Neural progenitor cell (in vitro differentiated cells): Measurements from ENCODE around the gene ERC2. TPM values are rescaled to one million over a fixed set of nuclear protein-coding genes. Genes with fewer than 3 reads are reported as not detected.

Experiments used
- DNase-seq: peaks from one replicate; pipeline ENCODE4 v3.0.0-alpha.2; 2016; ENCODE audit warnings: low spot score
- H2AFZ ChIP-seq: fragments of 200-600 bp; sonication (generic); replicated peaks from 2 replicates; pipeline ENCODE4 v1.6.1; 2016; ENCODE audit warnings: antibody characterized with exemption
- H3F3A ChIP-seq: fragments of 200-600 bp; sonication (generic); 2 replicates; pipeline ENCODE4 v1.6.1; 2016; ENCODE audit warnings: antibody characterized with exemption, low read depth
- H3K27ac ChIP-seq: fragments of 200-600 bp; sonication (generic); 2 replicates; pipeline ENCODE4 v1.5.1; 2016; ENCODE audit warnings: mild to moderate bottlenecking
- H3K27me3 ChIP-seq: fragments of 200-600 bp; sonication (generic); 2 replicates; pipeline ENCODE4 v1.6.1; 2016; ENCODE audit warnings: mild to moderate bottlenecking, moderate library complexity
- H3K36me3 ChIP-seq: fragments of 200-600 bp; sonication (generic); 2 replicates; pipeline ENCODE4 v1.5.1; 2016
- H3K4me1 ChIP-seq: fragments of 200-600 bp; sonication (generic); 2 replicates; pipeline ENCODE4 v1.6.1; 2016; ENCODE audit warnings: mixed run types
- H3K4me2 ChIP-seq: fragments of 200-600 bp; sonication (generic); 2 replicates; pipeline ENCODE4 v1.6.1; 2016
- H3K4me3 ChIP-seq: fragments of 200-600 bp; sonication (generic); 2 replicates; pipeline ENCODE4 v1.5.1; 2016
- H3K79me2 ChIP-seq: fragments of 200-600 bp; sonication (generic); 2 replicates; pipeline ENCODE4 v1.6.1; 2016; ENCODE audit warnings: low read depth
- H3K9ac ChIP-seq: fragments of 200-600 bp; sonication (generic); 2 replicates; pipeline ENCODE4 v1.6.1; 2016
- H3K9me3 ChIP-seq: fragments of 200-600 bp; sonication (generic); 2 replicates; pipeline ENCODE4 v1.5.1; 2016; ENCODE audit warnings: low read depth
- H4K20me1 ChIP-seq: fragments of 200-600 bp; sonication (generic); 2 replicates; pipeline ENCODE4 v1.6.1; 2016; ENCODE audit warnings: low read depth
- H3K27ac Mint-ChIP-seq: 3 replicates; pipeline ENCODE4 v1.8.0; 2021; ENCODE audit warnings: mixed read lengths
- H3K27me3 Mint-ChIP-seq: 2 replicates; pipeline ENCODE4 v1.8.0; 2022; ENCODE audit warnings: low read depth, mild to moderate bottlenecking, inconsistent platforms, moderate library complexity, mixed read lengths; ENCODE audit not compliant: insufficient read depth
- H3K36me3 Mint-ChIP-seq: 3 replicates; pipeline ENCODE4 v1.8.0; 2021; ENCODE audit warnings: mixed read lengths
- H3K4me1 Mint-ChIP-seq: 3 replicates; pipeline ENCODE4 v1.8.0; 2021; ENCODE audit warnings: mixed read lengths
- H3K4me3 Mint-ChIP-seq: 3 replicates; pipeline ENCODE4 v1.8.0; 2021; ENCODE audit warnings: mild to moderate bottlenecking, moderate library complexity, mixed read lengths
- H3K9me3 Mint-ChIP-seq: 3 replicates; pipeline ENCODE4 v1.8.0; 2020; ENCODE audit warnings: mixed read lengths
- CTCF ChIP-seq: fragments of 200-600 bp; sonication (generic); IDR thresholded peaks from 2 replicates; pipeline ENCODE4 v1.5.1; 2017; ENCODE audit warnings: antibody characterized with exemption, mild to moderate bottlenecking
- EZH2 ChIP-seq: fragments of 200-600 bp; sonication (generic); IDR thresholded peaks from 2 replicates; pipeline ENCODE4 v1.6.1; 2017; ENCODE audit warnings: antibody characterized with exemption, mild to moderate bottlenecking, moderate library complexity
- EZH2phosphoT487 ChIP-seq: fragments of 200-600 bp; sonication (generic); IDR thresholded peaks from 2 replicates; pipeline ENCODE4 v1.6.1; 2017; ENCODE audit warnings: antibody characterized with exemption
- total RNA-seq: library from RNA; depleted of rRNA; stranded (reverse); fragments of >200 nt; gene quantifications from 2 replicates; pipeline ENCODE4 v1.2.3, GENCODE V29; 2015; ENCODE audit warnings: low replicate concordance

The ERC2 gene
- total RNA-seq, 1 donor from 2014 or later = 24.8 TPM

GRCh38 chr3:55714057-55714456, 754.2 kb downstream of the ERC2 start:
- H3K36me3 ChIP-seq = no peaks in the 10 kb centered on the region
- H3K27ac ChIP-seq = no peak overlapping the region
- Mint-ChIP-seq H3K27ac (no peak overlapping the region), H3K4me1 (peaks cover 18% of the 10 kb centered on the region), H3K27me3 (no peaks in the 10 kb centered on the region), H3K9me3 (no peaks in the 10 kb centered on the region), H3K4me3 (no peak overlapping the region), H3K36me3 (no peaks in the 10 kb centered on the region)
- H3K4me3 ChIP-seq = no peak overlapping the region
- no peaks in the 10 kb centered on the region for H3K79me2 ChIP-seq
- H3K9ac ChIP-seq = no peak overlapping the region
- H4K20me1 ChIP-seq = no peaks in the 10 kb centered on the region
- H3K9me3 ChIP-seq = no peaks in the 10 kb centered on the region
- no peak overlapping the region for H2AFZ ChIP-seq
- H3F3A ChIP-seq = no peaks in the 10 kb centered on the region
- H3K4me1 ChIP-seq = no peaks in the 10 kb centered on the region
- no peaks in the 10 kb centered on the region for H3K27me3 ChIP-seq
- H3K4me2 ChIP-seq = no peak overlapping the region
- TF ChIP-seq CTCF (no peak), EZH2 (no peak), EZH2phosphoT487 (no peak)
- DNase-seq = no peak

GRCh38 chr3:55711646-55712045, 756.6 kb downstream of the ERC2 start:
- Histone ChIP-seq H3K4me2 (no peak overlapping the region), H2AFZ (no peak overlapping the region), H3K4me1 (no peaks in the 10 kb centered on the region), H3F3A (no peaks in the 10 kb centered on the region), H3K4me3 (no peak overlapping the region), H3K27me3 (no peaks in the 10 kb centered on the region), H3K9me3 (no peaks in the 10 kb centered on the region), H3K27ac (no peak overlapping the region), H4K20me1 (no peaks in the 10 kb centered on the region), H3K36me3 (no peaks in the 10 kb centered on the region), H3K9ac (no peak overlapping the region), H3K79me2 (no peaks in the 10 kb centered on the region)
- Mint-ChIP-seq H3K4me3 (no peak overlapping the region), H3K4me1 (peaks cover 6% of the 10 kb centered on the region), H3K9me3 (no peaks in the 10 kb centered on the region), H3K27me3 (peaks cover 2% of the 10 kb centered on the region), H3K27ac (no peak overlapping the region), H3K36me3 (no peaks in the 10 kb centered on the region)
- TF ChIP-seq EZH2phosphoT487 = no peak
- no peak for TF ChIP-seq EZH2
- no peak for TF ChIP-seq CTCF
- DNase-seq = no peak

- no peak overlapping the region for H3K9ac ChIP-seq
- H3K4me1 ChIP-seq = no peaks in the 10 kb centered on the region
- no peaks in the 10 kb centered on the region for H4K20me1 ChIP-seq
- H3K9me3 Mint-ChIP-seq = no peaks in the 10 kb centered on the region
- no peaks in the 10 kb centered on the region for H3K79me2 ChIP-seq
- H2AFZ ChIP-seq = no peak overlapping the region
- no peak overlapping the region for H3K27ac ChIP-seq
- H3K36me3 Mint-ChIP-seq = no peaks in the 10 kb centered on the region
- no peaks in the 10 kb centered on the region for H3F3A ChIP-seq
- H3K9me3 ChIP-seq = no peaks in the 10 kb centered on the region
- no peak overlapping the region for H3K4me2 ChIP-seq
- peaks cover 4% of the 10 kb centered on the region for H3K4me1 Mint-ChIP-seq
- no peak overlapping the region for H3K27ac Mint-ChIP-seq
- H3K4me3 ChIP-seq = no peak overlapping the region
- no peak overlapping the region for H3K4me3 Mint-ChIP-seq
- H3K36me3 ChIP-seq = no peaks in the 10 kb centered on the region
- TF ChIP-seq CTCF = no peak
- TF ChIP-seq EZH2 = no peak
- TF ChIP-seq EZH2phosphoT487 = no peak
- H3K27me3 Mint-ChIP-seq = peaks cover 2% of the 10 kb centered on the region
- H3K27me3 ChIP-seq = no peaks in the 10 kb centered on the region
- DNase-seq = no peak
These were observed 758.8 kb downstream of the ERC2 start for GRCh38 chr3:55709411-55710012.
